Islet of Langerhans (tissue), 1 donor: ENCODE data around the gene SRPK1.

Source experiments
- FAIRE-seq: peaks from one replicate; lab custom pipeline; 2011; peaks lifted over from hg19 to GRCh38; lab: Jason Lieb, UNC

The SRPK1 gene

GRCh38 chr6:35811699-35811995 is 109.3 kb downstream of the SRPK1 start:
- no peak for FAIRE-seq

GRCh38 chr6:35810971-35811698 is 109.8 kb downstream of the SRPK1 start:
- FAIRE-seq: peak; percentile 100

- FAIRE-seq: no peak
Observed at GRCh38 chr6:35809809-35810208, 111.1 kb downstream of the SRPK1 start.

GRCh38 chr6:35808688-35809087 is 112.2 kb downstream of the SRPK1 start:
- no peak for FAIRE-seq

- no peak for FAIRE-seq
Observed at GRCh38 chr6:35804996-35805736, 115.7 kb downstream of the SRPK1 start, which contains the start of gene LHFPL5. TSS of gene LHFPL5 (plus strand) at chr6:35805352. CDS start at chr6:35805671, 319 bp downstream.

GRCh38 chr6:35801148-35801547 is 119.8 kb downstream of the SRPK1 start:
- no peak for FAIRE-seq

- no peak for FAIRE-seq
Observed at GRCh38 chr6:35798706-35799105, 122.2 kb downstream of the SRPK1 start.

- no peak for FAIRE-seq
Observed at GRCh38 chr6:35797837-35798526, 122.9 kb downstream of the SRPK1 start.

- FAIRE-seq: no peak
Observed at GRCh38 chr6:35796236-35796635, 124.7 kb downstream of the SRPK1 start.

GRCh38 chr6:35795453-35796071 is 125.3 kb downstream of the SRPK1 start:
- no peak for FAIRE-seq

GRCh38 chr6:35794536-35795452 is 126.1 kb downstream of the SRPK1 start:
- no peak for FAIRE-seq

- FAIRE-seq: no peak
Observed at GRCh38 chr6:35790683-35791082, 130.2 kb downstream of the SRPK1 start.

GRCh38 chr6:35788423-35788982 is 132.4 kb downstream of the SRPK1 start:
- FAIRE-seq: no peak

GRCh38 chr6:35787266-35788218 is 133.4 kb downstream of the SRPK1 start:
- FAIRE-seq: no peak

GRCh38 chr6:35786810-35787209 is 134.1 kb downstream of the SRPK1 start:
- no peak for FAIRE-seq

GRCh38 chr6:35786272-35786671 is 134.6 kb downstream of the SRPK1 start:
- no peak for FAIRE-seq

GRCh38 chr6:35784200-35784599 is 136.7 kb downstream of the SRPK1 start:
- FAIRE-seq: no peak
